Measurements from ENCODE around the gene GPATCH1. TPM values are rescaled to one million over a fixed set of nuclear protein-coding genes. Genes with fewer than 3 reads are reported as not detected.

GPATCH1 gene
- polyA plus RNA-seq, 10 donors, result 5.1 to 9.1 (median 7.8) TPM

GRCh38 chr19:33063753-33064457, 17.1 kb upstream of the GPATCH1 start:
- DNase-seq, result no peak

- peak in 1 of 3 donors; percentile 15 for DNase-seq
Measured at GRCh38 chr19:33064458-33064791, 16.6 kb upstream of the GPATCH1 start.

- peak; percentile 40 to 71 (median 48) for DNase-seq
Measured at GRCh38 chr19:33064792-33065550, 16.0 kb upstream of the GPATCH1 start, which contains the start of gene RHPN2. Gene RHPN2, minus strand, starts transcription at chr19:33064888. Its CDS starts 36 bp downstream, at chr19:33064852.

GRCh38 chr19:33066543-33066942, 14.4 kb upstream of the GPATCH1 start:
- DNase-seq, result no peak

GRCh38 chr19:33067121-33067520, 13.9 kb upstream of the GPATCH1 start:
- no peak for DNase-seq

GRCh38 chr19:33071887-33072286, 9.1 kb upstream of the GPATCH1 start:
- DNase-seq, result no peak

GRCh38 chr19:33075519-33075918, 5.5 kb upstream of the GPATCH1 start:
- no peak for DNase-seq

- DNase-seq, result no peak
Measured at GRCh38 chr19:33085570-33086128, 4.7 kb downstream of the GPATCH1 start.

- no peak for DNase-seq
Measured at GRCh38 chr19:33086955-33087354, 6.0 kb downstream of the GPATCH1 start.

GRCh38 chr19:33089010-33089409, 8.0 kb downstream of the GPATCH1 start:
- DNase-seq, result no peak

GRCh38 chr19:33090179-33090578, 9.2 kb downstream of the GPATCH1 start:
- no peak for DNase-seq

GRCh38 chr19:33093420-33094210, 12.6 kb downstream of the GPATCH1 start:
- no peak for DNase-seq

- DNase-seq, result no peak
Measured at GRCh38 chr19:33094436-33095067, 13.6 kb downstream of the GPATCH1 start.

GRCh38 chr19:33096005-33096404, 15.0 kb downstream of the GPATCH1 start:
- no peak for DNase-seq

- DNase-seq, result no peak
Measured at GRCh38 chr19:33098055-33098534, 17.1 kb downstream of the GPATCH1 start.

GRCh38 chr19:33100894-33101644, 20.1 kb downstream of the GPATCH1 start:
- no peak for DNase-seq

GRCh38 chr19:33102893-33103292, 21.9 kb downstream of the GPATCH1 start:
- DNase-seq, result no peak

GRCh38 chr19:33108161-33108560, 27.2 kb downstream of the GPATCH1 start:
- no peak for DNase-seq

GRCh38 chr19:33110137-33110910, 29.3 kb downstream of the GPATCH1 start:
- DNase-seq, result no peak

- DNase-seq, result no peak
Measured at GRCh38 chr19:33111587-33111986, 30.6 kb downstream of the GPATCH1 start.
